ENCODE results near the gene PTOV1. TPM values are rescaled to one million over a fixed set of nuclear protein-coding genes. Genes with fewer than 3 reads are reported as not detected.

The PTOV1 gene
- total RNA-seq, 2 donors from 2014 or later = 179 to 252 TPM

GRCh38 chr19:49849433-49850220, 1.3 kb upstream of the PTOV1 start:
- Histone ChIP-seq H3K9me3 (no peaks in the 10 kb centered on the region), H3K27ac (peak overlapping the region; percentile 99 to 100), H3K4me3 (peak overlapping the region; percentile 62 to 91), H3K36me3 (no peaks in the 10 kb centered on the region), H3K27me3 (replicated peaks; ENCODE audit: insufficient read depth) (no peaks in the 10 kb centered on the region), H3K4me1 (replicated peaks) (no peaks in the 10 kb centered on the region)
- TF ChIP-seq POLR2AphosphoS5 (IDR thresholded peaks at IDR 0.05) (no peak), POLR2A (IDR thresholded peaks at IDR 0.05) (no peak)
- TF ChIP-seq, protein P1, sequence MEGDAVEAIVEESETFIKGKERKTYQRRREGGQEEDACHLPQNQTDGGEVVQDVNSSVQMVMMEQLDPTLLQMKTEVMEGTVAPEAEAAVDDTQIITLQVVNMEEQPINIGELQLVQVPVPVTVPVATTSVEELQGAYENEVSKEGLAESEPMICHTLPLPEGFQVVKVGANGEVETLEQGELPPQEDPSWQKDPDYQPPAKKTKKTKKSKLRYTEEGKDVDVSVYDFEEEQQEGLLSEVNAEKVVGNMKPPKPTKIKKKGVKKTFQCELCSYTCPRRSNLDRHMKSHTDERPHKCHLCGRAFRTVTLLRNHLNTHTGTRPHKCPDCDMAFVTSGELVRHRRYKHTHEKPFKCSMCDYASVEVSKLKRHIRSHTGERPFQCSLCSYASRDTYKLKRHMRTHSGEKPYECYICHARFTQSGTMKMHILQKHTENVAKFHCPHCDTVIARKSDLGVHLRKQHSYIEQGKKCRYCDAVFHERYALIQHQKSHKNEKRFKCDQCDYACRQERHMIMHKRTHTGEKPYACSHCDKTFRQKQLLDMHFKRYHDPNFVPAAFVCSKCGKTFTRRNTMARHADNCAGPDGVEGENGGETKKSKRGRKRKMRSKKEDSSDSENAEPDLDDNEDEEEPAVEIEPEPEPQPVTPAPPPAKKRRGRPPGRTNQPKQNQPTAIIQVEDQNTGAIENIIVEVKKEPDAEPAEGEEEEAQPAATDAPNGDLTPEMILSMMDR (IDR thresholded peaks at IDR 0.05) = no peak
- no peak for DNase-seq (ENCODE audit: low spot score)
- WGBS = 93% methylated on average over 15 of the region's 15 CpGs
- intact Hi-C loops (cut with DNase I) = loop anchor here (5.0 kb wide), 1 partner anchor 32 kb away; the partner anchor contains the start of gene MED25

GRCh38 chr19:49850221-49850486, 805 bp upstream of the PTOV1 start:
- no peak for DNase-seq (ENCODE audit: low spot score)
- Histone ChIP-seq H3K9me3 (no peaks in the 10 kb centered on the region), H3K4me3 (peak overlapping the region; percentile 62 to 91)

GRCh38 chr19:49851456-49852259, 699 bp downstream of the PTOV1 start:
- Histone ChIP-seq H3K9me3 (no peaks in the 10 kb centered on the region), H3K4me1 (replicated peaks) (no peaks in the 10 kb centered on the region), H3K27ac (peak overlapping the region; percentile 99 to 100), H3K27me3 (replicated peaks; ENCODE audit: insufficient read depth) (no peaks in the 10 kb centered on the region), H3K36me3 (peaks cover 0 to 14% of the 10 kb centered on the region in 2 donors), H3K4me3 (peak overlapping the region; percentile 62 to 91)
- WGBS = 2% methylated on average over 54 of the region's 78 CpGs
- intact Hi-C loops (cut with DNase I) = loop anchor here (5.0 kb wide), 1 partner anchor 34 kb away; the partner anchor contains the start of gene MED25
- DNase-seq (ENCODE audit: low spot score) = no peak
- TF ChIP-seq POLR2AphosphoS5 (IDR thresholded peaks at IDR 0.05) (no peak), POLR2A (IDR thresholded peaks at IDR 0.05) (no peak)
- TF ChIP-seq, protein P1 (IDR thresholded peaks at IDR 0.05) = no peak

More at GRCh38 chr19:49850221-49850486, 805 bp upstream of the PTOV1 start:
- intact Hi-C loops (cut with DNase I) = loop anchor here (5.0 kb wide), 1 partner anchor 33 kb away; the partner anchor contains the start of gene MED25
- Histone ChIP-seq H3K36me3 (peaks cover 0 to 3% of the 10 kb centered on the region in 2 donors), H3K27ac (peak overlapping the region; percentile 99 to 100), H3K4me1 (replicated peaks) (no peaks in the 10 kb centered on the region), H3K27me3 (replicated peaks; ENCODE audit: insufficient read depth) (no peaks in the 10 kb centered on the region)
- WGBS = 64% methylated on average over 12 of the region's 12 CpGs
- TF ChIP-seq POLR2AphosphoS5 (IDR thresholded peaks at IDR 0.05) = no peak
- TF ChIP-seq POLR2A (IDR thresholded peaks at IDR 0.05) = no peak
- TF ChIP-seq, protein P1 (IDR thresholded peaks at IDR 0.05) = no peak

DNA sequence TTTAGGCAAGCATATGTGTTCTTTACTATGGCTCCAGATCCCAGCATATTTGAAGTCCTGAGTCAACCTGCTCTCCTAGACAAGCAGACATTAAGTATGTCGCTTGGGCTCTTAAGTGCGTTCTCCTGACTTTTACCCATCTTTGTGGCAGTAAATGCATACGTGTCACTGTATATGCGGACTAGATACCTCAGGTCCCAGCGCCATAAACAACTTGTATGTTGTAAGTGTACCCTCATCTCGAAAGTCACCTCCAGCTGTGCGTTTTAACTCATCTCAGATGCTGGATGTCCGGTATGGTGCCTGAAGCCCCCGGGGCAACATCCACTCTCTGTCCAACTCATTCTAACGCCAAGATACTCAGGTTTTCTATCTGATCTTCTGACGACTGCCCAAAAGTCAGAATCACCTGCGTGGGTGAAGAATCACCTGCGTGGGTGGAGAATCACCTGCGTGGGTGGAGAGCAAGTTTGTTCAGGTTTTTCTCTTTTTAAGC, 1.7 kb downstream of the PTOV1 start:
- Histone ChIP-seq H3K9me3 (no peaks in the 10 kb centered on the region), H3K27ac (peak overlapping the region; percentile 99 to 100), H3K27me3 (replicated peaks; ENCODE audit: insufficient read depth) (no peaks in the 10 kb centered on the region), H3K4me1 (replicated peaks) (no peaks in the 10 kb centered on the region), H3K4me3 (peak overlapping the region; percentile 62 to 91), H3K36me3 (peaks cover 2 to 24% of the 10 kb centered on the region in 2 donors)
- WGBS = 48% methylated on average over 14 of the region's 14 CpGs
- DNase-seq (ENCODE audit: low spot score) = no peak
- intact Hi-C loops (cut with DNase I) = loop anchor here (5.0 kb wide), 1 partner anchor 35 kb away; the partner anchor contains the start of gene MED25
- no peak for TF ChIP-seq POLR2AphosphoS5 (IDR thresholded peaks at IDR 0.05)
- TF ChIP-seq POLR2A (IDR thresholded peaks at IDR 0.05) = no peak
- TF ChIP-seq, protein P1 (IDR thresholded peaks at IDR 0.05) = no peak

Data from prostate gland (tissue), 2 donors.